SU-DHL-6 (cell line): ENCODE results near the gene GPSM1.

Source experiments
- H2AFZ ChIP-seq: fragments of 200-600 bp; sonication (generic); 2 replicates; pipeline ENCODE4 v1.6.1; 2014; ENCODE audit warnings: low read depth, mild to moderate bottlenecking, moderate library complexity, mixed read lengths, antibody characterized with exemption, low read length; ENCODE audit not compliant: severe bottlenecking
- H3F3A ChIP-seq: fragments of 200-600 bp; shearing (Covaris generic); 2 replicates; pipeline ENCODE4 v1.6.0; 2016; ENCODE audit warnings: antibody characterized with exemption, mild to moderate bottlenecking; ENCODE audit not compliant: insufficient read depth
- H3K27ac ChIP-seq: fragments of 200-600 bp; sonication (generic); 2 replicates; pipeline ENCODE4 v1.5.1; 2016; ENCODE audit warnings: low read depth, mild to moderate bottlenecking, low read length, moderate library complexity, mixed read lengths
- H3K27me3 ChIP-seq: fragments of 200-600 bp; sonication (generic), shearing (Covaris generic); 2 replicates; pipeline ENCODE4 v1.6.0; 2014; ENCODE audit warnings: mild to moderate bottlenecking, low read length
- H3K36me3 ChIP-seq: fragments of 200-600 bp; sonication (generic); 2 replicates; pipeline ENCODE4 v1.6.1; 2014; ENCODE audit warnings: mild to moderate bottlenecking, low read length, mixed read lengths
- H3K4me2 ChIP-seq: fragments of 300-600, 200-600 bp; shearing (Covaris generic), sonication (generic); 2 replicates; pipeline ENCODE4 v1.6.0; 2014; ENCODE audit warnings: low read length, low read depth, mild to moderate bottlenecking; ENCODE audit not compliant: poor library complexity, severe bottlenecking
- H3K4me3 ChIP-seq: fragments of 200-600 bp; sonication (generic); 2 replicates; pipeline ENCODE4 v1.5.1; 2014; ENCODE audit warnings: antibody characterized with exemption, low read length, mild to moderate bottlenecking, mixed read lengths; ENCODE audit not compliant: insufficient read depth, poor library complexity, severe bottlenecking
- H3K79me2 ChIP-seq: fragments of 200-600 bp; sonication (generic); 2 replicates; pipeline ENCODE4 v1.6.1; 2014; ENCODE audit warnings: mild to moderate bottlenecking, low read length, moderate library complexity; ENCODE audit not compliant: insufficient read depth
- H3K9ac ChIP-seq: fragments of 200-600 bp; sonication (generic); 2 replicates; pipeline ENCODE4 v1.7.0; 2014; ENCODE audit warnings: mild to moderate bottlenecking, low read length
- H3K9me2 ChIP-seq: fragments of 200-600 bp; sonication (generic); replicated peaks from 2 replicates; pipeline ENCODE4 v1.6.1; 2014; ENCODE audit warnings: low read length; ENCODE audit not compliant: insufficient read depth
- H3K9me3 ChIP-seq: fragments of 200-600 bp; sonication (generic); 2 replicates; pipeline ENCODE4 v1.6.1; 2014; ENCODE audit warnings: low read length, mixed read lengths; ENCODE audit not compliant: insufficient read depth
- H4K20me1 ChIP-seq: fragments of 200-600 bp; sonication (generic); 2 replicates; pipeline ENCODE4 v1.6.1; 2014; ENCODE audit warnings: low read depth, mild to moderate bottlenecking, antibody characterized with exemption, low read length, moderate library complexity, mixed read lengths
- EZH2phosphoT487 ChIP-seq: fragments of 200-600 bp; sonication (generic), shearing (Covaris generic); conservative IDR thresholded peaks from 2 replicates; pipeline ENCODE4 v1.6.1; 2018; ENCODE audit warnings: mild to moderate bottlenecking, antibody characterized with exemption, low read length, moderate library complexity, mixed read lengths
- TF ChIP-seq, protein P1 (sequence below): fragments of 200-600 bp; sonication (generic); IDR thresholded peaks from one replicate; pipeline ENCODE4 v1.5.1; 2017; ENCODE audit warnings: antibody characterized with exemption, mild to moderate bottlenecking, low read length, moderate library complexity; ENCODE audit not compliant: insufficient read depth, poor library complexity, severe bottlenecking

Gene GPSM1, protein sequence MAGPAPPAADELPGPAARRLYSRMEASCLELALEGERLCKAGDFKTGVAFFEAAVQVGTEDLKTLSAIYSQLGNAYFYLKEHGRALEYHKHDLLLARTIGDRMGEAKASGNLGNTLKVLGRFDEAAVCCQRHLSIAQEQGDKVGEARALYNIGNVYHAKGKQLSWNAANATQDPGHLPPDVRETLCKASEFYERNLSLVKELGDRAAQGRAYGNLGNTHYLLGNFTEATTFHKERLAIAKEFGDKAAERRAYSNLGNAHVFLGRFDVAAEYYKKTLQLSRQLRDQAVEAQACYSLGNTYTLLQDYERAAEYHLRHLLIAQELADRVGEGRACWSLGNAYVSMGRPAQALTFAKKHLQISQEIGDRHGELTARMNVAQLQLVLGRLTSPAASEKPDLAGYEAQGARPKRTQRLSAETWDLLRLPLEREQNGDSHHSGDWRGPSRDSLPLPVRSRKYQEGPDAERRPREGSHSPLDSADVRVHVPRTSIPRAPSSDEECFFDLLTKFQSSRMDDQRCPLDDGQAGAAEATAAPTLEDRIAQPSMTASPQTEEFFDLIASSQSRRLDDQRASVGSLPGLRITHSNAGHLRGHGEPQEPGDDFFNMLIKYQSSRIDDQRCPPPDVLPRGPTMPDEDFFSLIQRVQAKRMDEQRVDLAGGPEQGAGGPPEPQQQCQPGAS

GRCh38 chr9:136327304-136327974 lies at the start of gene GPSM1:
Gene GPSM1, plus strand, starts transcription at chr9:136327539. Its CDS starts 157 bp downstream, at chr9:136327696.
- Histone ChIP-seq H3K36me3 (no peaks in the 10 kb centered on the region), H3K79me2 (no peaks in the 10 kb centered on the region), H3K27ac (no peak within 1 kb of the TSS), H3K9me2 (no peaks in the 10 kb centered on the region), H3K27me3 (no peaks in the 10 kb centered on the region), H2AFZ (no peak within 1 kb of the TSS), H3K4me3 (no peak within 1 kb of the TSS), H3K9ac (no peak within 1 kb of the TSS), H3K9me3 (no peaks in the 10 kb centered on the region), H4K20me1 (no peaks in the 10 kb centered on the region), H3F3A (no peaks in the 10 kb centered on the region), H3K4me2 (no peak within 1 kb of the TSS)
- TF ChIP-seq, protein P1, sequence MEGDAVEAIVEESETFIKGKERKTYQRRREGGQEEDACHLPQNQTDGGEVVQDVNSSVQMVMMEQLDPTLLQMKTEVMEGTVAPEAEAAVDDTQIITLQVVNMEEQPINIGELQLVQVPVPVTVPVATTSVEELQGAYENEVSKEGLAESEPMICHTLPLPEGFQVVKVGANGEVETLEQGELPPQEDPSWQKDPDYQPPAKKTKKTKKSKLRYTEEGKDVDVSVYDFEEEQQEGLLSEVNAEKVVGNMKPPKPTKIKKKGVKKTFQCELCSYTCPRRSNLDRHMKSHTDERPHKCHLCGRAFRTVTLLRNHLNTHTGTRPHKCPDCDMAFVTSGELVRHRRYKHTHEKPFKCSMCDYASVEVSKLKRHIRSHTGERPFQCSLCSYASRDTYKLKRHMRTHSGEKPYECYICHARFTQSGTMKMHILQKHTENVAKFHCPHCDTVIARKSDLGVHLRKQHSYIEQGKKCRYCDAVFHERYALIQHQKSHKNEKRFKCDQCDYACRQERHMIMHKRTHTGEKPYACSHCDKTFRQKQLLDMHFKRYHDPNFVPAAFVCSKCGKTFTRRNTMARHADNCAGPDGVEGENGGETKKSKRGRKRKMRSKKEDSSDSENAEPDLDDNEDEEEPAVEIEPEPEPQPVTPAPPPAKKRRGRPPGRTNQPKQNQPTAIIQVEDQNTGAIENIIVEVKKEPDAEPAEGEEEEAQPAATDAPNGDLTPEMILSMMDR = no peak
- no peak for TF ChIP-seq EZH2phosphoT487

DNA sequence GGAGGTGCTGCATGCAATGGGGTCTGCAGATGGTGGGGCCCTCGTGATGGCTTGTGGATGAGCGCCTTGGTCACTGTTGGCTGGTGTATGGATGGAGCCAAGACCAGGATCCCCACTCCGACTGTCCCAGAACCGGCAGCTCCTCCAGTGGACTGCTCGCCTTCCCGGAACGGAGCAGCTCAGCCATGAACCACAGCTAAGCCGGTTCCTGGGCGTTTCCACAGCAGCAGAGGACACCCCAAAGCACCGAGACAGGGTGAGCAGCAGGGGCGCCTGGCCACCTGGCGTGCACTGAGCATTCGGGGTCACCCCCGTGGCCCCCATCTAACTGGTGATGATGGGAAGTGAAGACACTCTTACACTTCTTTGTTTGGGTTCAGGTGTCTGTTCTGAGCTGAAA lies 49.6 kb upstream of the GPSM1 start:
- H3K9ac ChIP-seq = no peak overlapping the region
- H3K4me3 ChIP-seq = no peak overlapping the region
- H3K27me3 ChIP-seq = no peaks in the 10 kb centered on the region
- H3K9me3 ChIP-seq = no peaks in the 10 kb centered on the region
- TF ChIP-seq EZH2phosphoT487 = no peak
- TF ChIP-seq, protein P1 = peak; percentile 17
- no peaks in the 10 kb centered on the region for H3K79me2 ChIP-seq
- no peaks in the 10 kb centered on the region for H3K9me2 ChIP-seq
- H3F3A ChIP-seq = no peaks in the 10 kb centered on the region
- H4K20me1 ChIP-seq = no peaks in the 10 kb centered on the region
- H3K36me3 ChIP-seq = no peaks in the 10 kb centered on the region
- H3K4me2 ChIP-seq = no peak overlapping the region
- no peak overlapping the region for H2AFZ ChIP-seq
- no peak overlapping the region for H3K27ac ChIP-seq

- Histone ChIP-seq H4K20me1 (no peaks in the 10 kb centered on the region), H3K36me3 (no peaks in the 10 kb centered on the region), H2AFZ (no peak overlapping the region), H3K4me3 (no peak overlapping the region), H3K9me3 (no peaks in the 10 kb centered on the region), H3K4me2 (no peak overlapping the region), H3K27me3 (no peaks in the 10 kb centered on the region), H3F3A (no peaks in the 10 kb centered on the region), H3K9ac (no peak overlapping the region), H3K27ac (no peak overlapping the region), H3K79me2 (no peaks in the 10 kb centered on the region), H3K9me2 (no peaks in the 10 kb centered on the region)
- TF ChIP-seq, protein P1 = no peak
- TF ChIP-seq EZH2phosphoT487 = no peak
These were observed 49.1 kb upstream of the GPSM1 start for GRCh38 chr9:136278221-136278620.
